ENCODE data around the gene TERF2IP. TPM values are rescaled to one million over a fixed set of nuclear protein-coding genes. Genes with fewer than 3 reads are reported as not detected.

Gene TERF2IP
- total and polyA plus RNA-seq, 2 of the 13 experiments (the other 11 are each of a cell fraction or from before 2014, with no cell fraction given) = 26.4 to 50.2 TPM

DNA sequence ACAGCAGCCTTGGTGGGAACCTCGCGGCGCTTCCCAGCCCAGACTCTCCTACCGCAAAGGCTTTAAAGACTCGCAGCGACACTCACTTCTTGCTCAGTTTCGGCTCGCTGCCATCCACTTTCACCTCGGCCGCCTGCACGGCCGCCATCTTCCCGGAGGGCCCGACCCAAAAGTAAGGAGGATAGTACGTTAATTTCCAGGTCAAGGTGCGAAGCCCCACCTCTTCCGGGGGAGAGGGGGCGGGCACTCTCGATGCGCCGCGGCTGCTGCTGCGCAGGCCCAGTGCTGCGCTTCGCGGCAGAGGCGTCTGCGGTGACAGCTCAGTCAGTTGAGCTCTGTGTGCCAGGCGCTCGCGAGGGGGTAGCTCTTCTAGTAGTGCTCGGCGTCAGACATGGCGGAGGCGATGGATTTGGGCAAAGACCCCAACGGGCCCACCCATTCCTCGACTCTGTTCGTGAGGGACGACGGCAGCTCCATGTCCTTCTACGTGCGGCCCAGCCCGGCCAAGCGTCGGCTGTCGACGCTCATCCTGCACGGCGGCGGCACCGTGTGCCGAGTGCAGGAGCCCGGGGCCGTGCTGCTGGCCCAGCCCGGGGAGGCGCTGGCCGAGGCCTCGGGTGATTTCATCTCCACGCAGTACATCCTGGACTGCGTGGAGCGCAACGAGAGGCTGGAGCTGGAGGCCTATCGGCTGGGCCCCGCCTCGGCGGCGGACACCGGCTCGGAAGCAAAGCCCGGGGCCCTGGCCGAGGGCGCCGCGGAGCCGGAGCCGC lies at the start of gene TERF2IP, which contains the start of gene KARS1 (continued):
- TF ChIP-seq, protein P1, sequence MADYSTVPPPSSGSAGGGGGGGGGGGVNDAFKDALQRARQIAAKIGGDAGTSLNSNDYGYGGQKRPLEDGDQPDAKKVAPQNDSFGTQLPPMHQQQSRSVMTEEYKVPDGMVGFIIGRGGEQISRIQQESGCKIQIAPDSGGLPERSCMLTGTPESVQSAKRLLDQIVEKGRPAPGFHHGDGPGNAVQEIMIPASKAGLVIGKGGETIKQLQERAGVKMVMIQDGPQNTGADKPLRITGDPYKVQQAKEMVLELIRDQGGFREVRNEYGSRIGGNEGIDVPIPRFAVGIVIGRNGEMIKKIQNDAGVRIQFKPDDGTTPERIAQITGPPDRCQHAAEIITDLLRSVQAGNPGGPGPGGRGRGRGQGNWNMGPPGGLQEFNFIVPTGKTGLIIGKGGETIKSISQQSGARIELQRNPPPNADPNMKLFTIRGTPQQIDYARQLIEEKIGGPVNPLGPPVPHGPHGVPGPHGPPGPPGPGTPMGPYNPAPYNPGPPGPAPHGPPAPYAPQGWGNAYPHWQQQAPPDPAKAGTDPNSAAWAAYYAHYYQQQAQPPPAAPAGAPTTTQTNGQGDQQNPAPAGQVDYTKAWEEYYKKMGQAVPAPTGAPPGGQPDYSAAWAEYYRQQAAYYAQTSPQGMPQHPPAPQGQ (CRISPR knock-in tag; IDR thresholded peaks at IDR 0.05; ENCODE audit: borderline replicate concordance) = no peak
- TF ChIP-seq, protein P2, sequence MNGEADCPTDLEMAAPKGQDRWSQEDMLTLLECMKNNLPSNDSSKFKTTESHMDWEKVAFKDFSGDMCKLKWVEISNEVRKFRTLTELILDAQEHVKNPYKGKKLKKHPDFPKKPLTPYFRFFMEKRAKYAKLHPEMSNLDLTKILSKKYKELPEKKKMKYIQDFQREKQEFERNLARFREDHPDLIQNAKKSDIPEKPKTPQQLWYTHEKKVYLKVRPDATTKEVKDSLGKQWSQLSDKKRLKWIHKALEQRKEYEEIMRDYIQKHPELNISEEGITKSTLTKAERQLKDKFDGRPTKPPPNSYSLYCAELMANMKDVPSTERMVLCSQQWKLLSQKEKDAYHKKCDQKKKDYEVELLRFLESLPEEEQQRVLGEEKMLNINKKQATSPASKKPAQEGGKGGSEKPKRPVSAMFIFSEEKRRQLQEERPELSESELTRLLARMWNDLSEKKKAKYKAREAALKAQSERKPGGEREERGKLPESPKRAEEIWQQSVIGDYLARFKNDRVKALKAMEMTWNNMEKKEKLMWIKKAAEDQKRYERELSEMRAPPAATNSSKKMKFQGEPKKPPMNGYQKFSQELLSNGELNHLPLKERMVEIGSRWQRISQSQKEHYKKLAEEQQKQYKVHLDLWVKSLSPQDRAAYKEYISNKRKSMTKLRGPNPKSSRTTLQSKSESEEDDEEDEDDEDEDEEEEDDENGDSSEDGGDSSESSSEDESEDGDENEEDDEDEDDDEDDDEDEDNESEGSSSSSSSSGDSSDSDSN (CRISPR knock-in tag; IDR thresholded peaks at IDR 0.05) = peak; percentile 98
- TF ChIP-seq ZNF44 (CRISPR knock-in tag; IDR thresholded peaks at IDR 0.05) = peak; percentile 67; the same call in 1 of the 2 replicates
- TF ChIP-seq, protein P3, sequence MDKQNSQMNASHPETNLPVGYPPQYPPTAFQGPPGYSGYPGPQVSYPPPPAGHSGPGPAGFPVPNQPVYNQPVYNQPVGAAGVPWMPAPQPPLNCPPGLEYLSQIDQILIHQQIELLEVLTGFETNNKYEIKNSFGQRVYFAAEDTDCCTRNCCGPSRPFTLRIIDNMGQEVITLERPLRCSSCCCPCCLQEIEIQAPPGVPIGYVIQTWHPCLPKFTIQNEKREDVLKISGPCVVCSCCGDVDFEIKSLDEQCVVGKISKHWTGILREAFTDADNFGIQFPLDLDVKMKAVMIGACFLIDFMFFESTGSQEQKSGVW (CRISPR knock-in tag; IDR thresholded peaks at IDR 0.05; ENCODE audit: borderline replicate concordance) = 0 out of 2 replicates have a peak, but pooled peaks have one; percentile 71
- TF ChIP-seq, protein P4, sequence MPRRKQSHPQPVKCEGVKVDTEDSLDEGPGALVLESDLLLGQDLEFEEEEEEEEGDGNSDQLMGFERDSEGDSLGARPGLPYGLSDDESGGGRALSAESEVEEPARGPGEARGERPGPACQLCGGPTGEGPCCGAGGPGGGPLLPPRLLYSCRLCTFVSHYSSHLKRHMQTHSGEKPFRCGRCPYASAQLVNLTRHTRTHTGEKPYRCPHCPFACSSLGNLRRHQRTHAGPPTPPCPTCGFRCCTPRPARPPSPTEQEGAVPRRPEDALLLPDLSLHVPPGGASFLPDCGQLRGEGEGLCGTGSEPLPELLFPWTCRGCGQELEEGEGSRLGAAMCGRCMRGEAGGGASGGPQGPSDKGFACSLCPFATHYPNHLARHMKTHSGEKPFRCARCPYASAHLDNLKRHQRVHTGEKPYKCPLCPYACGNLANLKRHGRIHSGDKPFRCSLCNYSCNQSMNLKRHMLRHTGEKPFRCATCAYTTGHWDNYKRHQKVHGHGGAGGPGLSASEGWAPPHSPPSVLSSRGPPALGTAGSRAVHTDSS (CRISPR knock-in tag; conservative IDR thresholded peaks at IDR 0.05) = 0 out of 2 replicates have a peak, but pooled peaks have one; percentile 74
- TF ChIP-seq MZF1 (CRISPR knock-in tag; IDR thresholded peaks at IDR 0.05; ENCODE audit: borderline replicate concordance) = no peak
- 0 out of 2 replicates have a peak, but pooled peaks have one; percentile 75 for TF ChIP-seq ZNF160 (CRISPR knock-in tag; IDR thresholded peaks at IDR 0.05)
- peak; percentile 95 for TF ChIP-seq SP4 (CRISPR knock-in tag; IDR thresholded peaks at IDR 0.05)
- TF ChIP-seq ZBTB20 (CRISPR knock-in tag; IDR thresholded peaks at IDR 0.05; ENCODE audit: borderline replicate concordance, low read depth) = peak; percentile 57; the same call in 1 of the 2 replicates
- TF ChIP-seq, protein P5, sequence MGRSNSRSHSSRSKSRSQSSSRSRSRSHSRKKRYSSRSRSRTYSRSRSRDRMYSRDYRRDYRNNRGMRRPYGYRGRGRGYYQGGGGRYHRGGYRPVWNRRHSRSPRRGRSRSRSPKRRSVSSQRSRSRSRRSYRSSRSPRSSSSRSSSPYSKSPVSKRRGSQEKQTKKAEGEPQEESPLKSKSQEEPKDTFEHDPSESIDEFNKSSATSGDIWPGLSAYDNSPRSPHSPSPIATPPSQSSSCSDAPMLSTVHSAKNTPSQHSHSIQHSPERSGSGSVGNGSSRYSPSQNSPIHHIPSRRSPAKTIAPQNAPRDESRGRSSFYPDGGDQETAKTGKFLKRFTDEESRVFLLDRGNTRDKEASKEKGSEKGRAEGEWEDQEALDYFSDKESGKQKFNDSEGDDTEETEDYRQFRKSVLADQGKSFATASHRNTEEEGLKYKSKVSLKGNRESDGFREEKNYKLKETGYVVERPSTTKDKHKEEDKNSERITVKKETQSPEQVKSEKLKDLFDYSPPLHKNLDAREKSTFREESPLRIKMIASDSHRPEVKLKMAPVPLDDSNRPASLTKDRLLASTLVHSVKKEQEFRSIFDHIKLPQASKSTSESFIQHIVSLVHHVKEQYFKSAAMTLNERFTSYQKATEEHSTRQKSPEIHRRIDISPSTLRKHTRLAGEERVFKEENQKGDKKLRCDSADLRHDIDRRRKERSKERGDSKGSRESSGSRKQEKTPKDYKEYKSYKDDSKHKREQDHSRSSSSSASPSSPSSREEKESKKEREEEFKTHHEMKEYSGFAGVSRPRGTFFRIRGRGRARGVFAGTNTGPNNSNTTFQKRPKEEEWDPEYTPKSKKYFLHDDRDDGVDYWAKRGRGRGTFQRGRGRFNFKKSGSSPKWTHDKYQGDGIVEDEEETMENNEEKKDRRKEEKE (IDR thresholded peaks at IDR 0.05) = no peak
- TF ChIP-seq ZSCAN20 (CRISPR knock-in tag; IDR thresholded peaks at IDR 0.05; ENCODE audit: borderline replicate concordance) = no peak; the same call in 1 of the 2 replicates
- no peak for TF ChIP-seq ZNF780A (CRISPR knock-in tag; IDR thresholded peaks at IDR 0.05)
- no peak for TF ChIP-seq CHD4 (IDR thresholded peaks at IDR 0.05; ENCODE audit: borderline replicate concordance, low read length)
- 0 out of 2 replicates have a peak, but pooled peaks have one; percentile 62 for TF ChIP-seq ZNF570 (CRISPR knock-in tag; IDR thresholded peaks at IDR 0.05; ENCODE audit: borderline replicate concordance)
- no peak for TF ChIP-seq RFX5 (IDR thresholded peaks at IDR 0.05; ENCODE audit: low read depth, low read length)
- 0 out of 2 replicates have a peak, but pooled peaks have one; percentile 19 for TF ChIP-seq AHR (CRISPR knock-in tag; IDR thresholded peaks at IDR 0.05)
- TF ChIP-seq ZNF547 (CRISPR knock-in tag; IDR thresholded peaks at IDR 0.05) = no peak
- TF ChIP-seq ZBTB3 (CRISPR knock-in tag; IDR thresholded peaks at IDR 0.05; ENCODE audit: borderline replicate concordance, low read depth) = peak; percentile 48; the same call in 1 of the 2 replicates

Data from HepG2 (cell line).